Mononuclear cell (primary cell): Measurements from ENCODE around the gene RFX6. TPM values are rescaled to one million over a fixed set of nuclear protein-coding genes. Genes with fewer than 3 reads are reported as not detected.

Experiments used
- H3K27me3 ChIP-seq: 2 replicates; pipeline ENCODE4 v1.6.0; 2011; ENCODE audit warnings: low read length, control low read depth; ENCODE audit not compliant: insufficient read depth
- H3K4me1 ChIP-seq: 2 replicates; pipeline ENCODE4 v1.5.1; 2011; ENCODE audit warnings: mild to moderate bottlenecking, low read length, control low read depth; ENCODE audit not compliant: insufficient read depth
- H3K4me3 ChIP-seq: 2 replicates; pipeline ENCODE4 v1.5.1; 2011; ENCODE audit warnings: mild to moderate bottlenecking, low read length, moderate library complexity
- H3K9me3 ChIP-seq: 2 replicates; pipeline ENCODE4 v1.5.1; 2011; ENCODE audit warnings: low read depth, mild to moderate bottlenecking, control low read depth, low read length
- total RNA-seq: library from RNA; depleted of rRNA; stranded (reverse); fragments of >200 nt; gene quantifications from one replicate; pipeline ENCODE4 v1.2.3, GENCODE V29; 2012

Gene RFX6
- total RNA-seq, 1 donor = not detected

DNA sequence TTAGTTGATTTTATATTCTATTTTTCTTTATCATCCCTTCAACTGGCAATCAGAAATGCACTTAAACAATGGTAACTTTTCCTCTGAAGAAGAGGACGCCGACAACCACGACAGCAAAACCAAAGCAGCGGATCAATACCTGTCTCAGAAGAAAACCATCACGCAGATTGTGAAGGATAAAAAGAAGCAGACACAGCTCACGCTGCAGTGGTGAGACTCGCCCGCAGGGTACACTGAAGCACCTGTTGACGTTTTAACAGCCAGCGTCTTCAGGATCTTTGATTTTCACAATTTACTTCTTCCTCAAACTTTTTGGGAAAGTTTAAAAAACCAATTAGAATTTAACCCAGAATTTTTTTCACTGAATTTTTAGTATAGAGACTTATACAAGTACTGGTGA is 701 bp downstream of the RFX6 start:
- Histone ChIP-seq H3K9me3 (no peaks in the 10 kb centered on the region), H3K27me3 (peaks cover 35% of the 10 kb centered on the region), H3K4me3 (no peak overlapping the region), H3K4me1 (no peaks in the 10 kb centered on the region)

GRCh38 chr6:116881236-116881635 is 4.2 kb downstream of the RFX6 start:
- peaks cover 26% of the 10 kb centered on the region for H3K27me3 ChIP-seq
- H3K9me3 ChIP-seq = no peaks in the 10 kb centered on the region
- no peak overlapping the region for H3K4me3 ChIP-seq
- H3K4me1 ChIP-seq = no peaks in the 10 kb centered on the region

DNA sequence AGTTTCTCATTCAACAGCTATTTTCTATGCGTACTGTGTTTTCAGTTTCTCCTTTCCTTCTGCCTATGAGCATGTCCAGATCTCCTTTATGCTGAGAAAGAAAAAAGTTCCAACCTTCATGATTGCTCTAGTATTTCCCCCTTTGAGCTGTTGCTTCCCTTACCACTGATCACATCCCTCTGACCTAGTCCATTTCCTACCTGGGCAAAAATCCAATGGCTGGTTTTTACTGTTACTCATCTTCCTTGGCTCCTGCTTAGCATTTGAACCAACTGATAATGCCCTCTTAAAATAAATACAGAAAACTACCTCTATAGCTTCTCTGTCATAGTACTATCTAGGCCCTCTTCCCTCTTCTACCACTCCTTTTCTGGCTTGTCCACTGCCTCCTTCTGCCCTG is 6.0 kb downstream of the RFX6 start:
- no peak overlapping the region for H3K4me3 ChIP-seq
- H3K4me1 ChIP-seq = no peaks in the 10 kb centered on the region
- no peaks in the 10 kb centered on the region for H3K9me3 ChIP-seq
- peaks cover 10% of the 10 kb centered on the region for H3K27me3 ChIP-seq

DNA sequence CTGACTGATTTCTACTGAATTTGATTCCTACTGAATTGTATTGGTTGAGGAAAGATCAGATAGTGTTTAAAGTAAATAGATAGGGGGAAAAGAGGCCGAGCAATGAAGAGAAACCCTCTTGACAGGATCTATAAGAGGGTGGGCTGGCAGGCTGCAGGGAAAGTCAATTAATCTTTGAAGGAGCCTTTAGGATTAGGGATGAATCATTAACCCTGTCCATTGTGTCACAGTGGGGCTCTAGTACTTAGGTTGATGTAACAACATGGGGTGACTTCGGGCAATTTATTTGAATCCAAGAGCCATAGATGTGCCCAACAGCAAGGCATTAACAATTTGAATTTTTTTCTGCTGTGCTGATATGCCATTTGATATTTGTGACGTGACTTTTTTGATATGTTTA is 7.5 kb downstream of the RFX6 start:
- Histone ChIP-seq H3K27me3 (no peaks in the 10 kb centered on the region), H3K9me3 (no peaks in the 10 kb centered on the region), H3K4me3 (no peak overlapping the region), H3K4me1 (no peaks in the 10 kb centered on the region)

DNA sequence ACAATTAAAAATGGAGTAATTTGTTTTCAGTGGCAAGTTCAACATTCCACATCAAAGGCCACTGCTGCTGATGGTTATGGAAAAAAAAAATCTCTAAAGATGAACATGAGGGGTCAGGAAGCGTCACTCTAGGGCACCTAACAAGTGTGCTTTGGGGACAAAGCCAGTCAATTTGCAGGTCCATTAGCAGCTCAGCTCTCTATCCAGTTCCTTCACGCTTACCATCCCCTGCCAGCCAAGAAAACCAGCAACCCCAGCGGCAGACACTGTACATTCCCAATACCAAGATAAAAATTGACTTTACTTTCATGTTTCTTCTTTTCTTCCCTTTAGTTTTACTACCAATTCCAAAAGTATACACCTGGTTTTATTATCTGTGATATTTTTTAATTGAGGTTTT is 10.1 kb downstream of the RFX6 start:
- Histone ChIP-seq H3K27me3 (no peaks in the 10 kb centered on the region), H3K9me3 (no peaks in the 10 kb centered on the region), H3K4me3 (no peak overlapping the region), H3K4me1 (no peaks in the 10 kb centered on the region)

GRCh38 chr6:116887894-116888293 is 10.9 kb downstream of the RFX6 start:
- Histone ChIP-seq H3K27me3 (no peaks in the 10 kb centered on the region), H3K4me3 (no peak overlapping the region), H3K4me1 (no peaks in the 10 kb centered on the region), H3K9me3 (no peaks in the 10 kb centered on the region)

GRCh38 chr6:116888732-116889360 is 11.8 kb downstream of the RFX6 start:
- Histone ChIP-seq H3K4me3 (no peak overlapping the region), H3K4me1 (no peaks in the 10 kb centered on the region), H3K9me3 (no peaks in the 10 kb centered on the region), H3K27me3 (no peaks in the 10 kb centered on the region)

- Histone ChIP-seq H3K9me3 (no peaks in the 10 kb centered on the region), H3K4me3 (no peak overlapping the region), H3K27me3 (no peaks in the 10 kb centered on the region), H3K4me1 (no peaks in the 10 kb centered on the region)
Observed at GRCh38 chr6:116894669-116895068, 17.6 kb downstream of the RFX6 start.

DNA sequence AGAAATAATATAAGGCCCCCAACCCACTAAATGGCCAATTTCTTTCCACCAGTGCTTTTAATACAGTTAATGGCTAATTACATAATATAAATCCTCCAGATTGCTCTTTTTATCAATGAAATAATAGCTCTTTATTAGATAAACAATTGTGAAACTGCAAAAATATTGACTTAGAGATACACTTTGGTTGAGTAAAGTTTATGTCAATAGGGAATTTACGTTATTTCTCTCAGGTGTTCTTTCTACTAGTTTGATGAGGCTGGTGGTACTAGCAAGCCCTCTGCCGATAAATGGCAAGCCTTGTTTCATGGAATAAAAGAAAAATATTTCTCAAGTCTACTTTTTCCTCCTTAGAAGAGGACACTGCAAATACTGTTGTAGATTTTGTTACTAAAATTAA is 18.9 kb downstream of the RFX6 start:
- Histone ChIP-seq H3K27me3 (no peaks in the 10 kb centered on the region), H3K4me3 (no peak overlapping the region)

GRCh38 chr6:116902634-116903033 is 25.6 kb downstream of the RFX6 start:
- H3K27me3 ChIP-seq = no peaks in the 10 kb centered on the region
- no peak overlapping the region for H3K4me3 ChIP-seq
- no peaks in the 10 kb centered on the region for H3K4me1 ChIP-seq
- H3K9me3 ChIP-seq = peaks cover 17% of the 10 kb centered on the region

More for the DNA sequence above, 18.9 kb downstream of the RFX6 start:
- H3K9me3 ChIP-seq = no peaks in the 10 kb centered on the region
- H3K4me1 ChIP-seq = no peaks in the 10 kb centered on the region

GRCh38 chr6:116922853-116923548 is 46.0 kb downstream of the RFX6 start:
- no peak overlapping the region for H3K4me3 ChIP-seq
- no peaks in the 10 kb centered on the region for H3K9me3 ChIP-seq
- H3K27me3 ChIP-seq = no peaks in the 10 kb centered on the region
- no peaks in the 10 kb centered on the region for H3K4me1 ChIP-seq

- H3K27me3 ChIP-seq = no peaks in the 10 kb centered on the region
- no peaks in the 10 kb centered on the region for H3K4me1 ChIP-seq
- no peaks in the 10 kb centered on the region for H3K9me3 ChIP-seq
- H3K4me3 ChIP-seq = no peak overlapping the region
Observed at GRCh38 chr6:116924245-116924644, 47.2 kb downstream of the RFX6 start.

DNA sequence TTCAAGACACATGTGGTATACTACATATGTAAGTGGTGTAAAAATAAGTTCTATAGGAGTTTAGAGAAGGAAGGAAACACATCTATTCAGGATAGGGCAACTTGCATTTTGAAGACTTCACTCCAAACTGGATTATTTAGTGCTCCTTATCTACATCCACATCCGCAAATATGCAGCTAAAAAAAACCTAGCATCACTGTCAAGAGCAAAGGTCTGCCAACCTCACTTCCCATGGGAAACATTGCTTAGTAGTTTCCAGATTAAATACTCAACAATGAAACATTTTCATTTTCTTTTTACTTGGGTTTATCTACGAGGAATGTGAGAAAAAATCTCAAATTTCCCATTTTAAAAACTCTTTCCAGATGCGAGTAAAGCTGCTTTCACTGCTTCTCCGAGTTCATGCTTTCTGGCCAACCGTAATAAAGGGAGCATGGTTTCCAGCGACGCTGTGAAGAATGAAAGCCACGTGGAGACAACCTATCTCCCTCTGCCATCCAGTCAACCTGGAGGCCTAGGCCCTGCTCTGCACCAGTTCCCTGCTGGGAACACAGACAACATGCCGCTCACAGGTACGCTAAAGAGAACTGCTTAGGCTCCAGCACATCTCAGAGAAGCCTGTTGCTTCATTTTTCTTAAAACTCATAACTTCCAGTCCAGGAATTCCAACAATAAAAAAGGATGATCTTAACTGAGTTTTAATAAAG is 48.2 kb downstream of the RFX6 start:
- Histone ChIP-seq H3K27me3 (no peaks in the 10 kb centered on the region), H3K9me3 (no peaks in the 10 kb centered on the region), H3K4me1 (no peaks in the 10 kb centered on the region), H3K4me3 (no peak overlapping the region)

DNA sequence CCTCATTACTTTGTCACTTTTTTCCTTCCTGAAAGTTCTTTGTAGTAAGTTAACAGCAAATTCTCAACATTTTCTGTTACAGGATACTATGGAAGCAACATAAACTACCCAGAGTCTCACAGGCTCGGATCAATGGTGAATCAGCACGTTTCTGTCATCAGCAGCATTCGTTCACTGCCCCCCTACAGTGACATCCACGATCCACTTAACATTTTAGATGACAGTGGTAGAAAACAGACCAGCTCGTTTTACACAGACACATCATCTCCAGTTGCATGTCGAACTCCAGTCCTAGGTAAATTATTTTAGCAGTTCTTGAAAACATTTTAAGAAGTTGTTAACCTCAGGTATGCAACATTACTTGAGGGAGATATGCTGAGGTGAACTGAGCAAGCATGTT is 51.6 kb downstream of the RFX6 start:
- Histone ChIP-seq H3K9me3 (no peaks in the 10 kb centered on the region), H3K4me1 (no peaks in the 10 kb centered on the region), H3K27me3 (no peaks in the 10 kb centered on the region), H3K4me3 (no peak overlapping the region)

DNA sequence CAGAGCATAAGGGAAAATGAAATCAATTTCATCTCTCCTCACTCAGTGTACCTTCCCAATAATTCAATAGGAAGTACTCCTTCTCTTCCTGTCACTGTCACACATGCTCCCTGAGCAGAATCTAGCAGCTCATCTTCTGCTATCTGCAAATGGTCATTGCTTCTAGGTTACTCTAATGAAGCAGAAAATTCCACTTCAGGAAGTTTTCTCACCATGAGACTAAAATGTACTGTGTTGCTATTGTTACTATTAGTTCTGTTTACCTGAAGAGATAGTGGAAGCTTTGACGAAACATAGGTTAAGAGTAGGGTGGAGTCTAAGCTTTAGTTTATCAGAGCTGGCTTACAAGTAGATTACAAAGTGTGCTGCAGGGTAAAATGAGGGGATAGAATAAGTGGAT is 52.8 kb downstream of the RFX6 start:
- no peak overlapping the region for H3K4me3 ChIP-seq
- H3K4me1 ChIP-seq = no peaks in the 10 kb centered on the region
- no peaks in the 10 kb centered on the region for H3K9me3 ChIP-seq
- H3K27me3 ChIP-seq = no peaks in the 10 kb centered on the region
